ENCODE data around the gene UPF3A. TPM values are rescaled to one million over a fixed set of nuclear protein-coding genes. Genes with fewer than 3 reads are reported as not detected.

Gene UPF3A
- total and polyA plus RNA-seq, 2 experiments from 2014 or later, result 45.0 to 174 TPM

DNA sequence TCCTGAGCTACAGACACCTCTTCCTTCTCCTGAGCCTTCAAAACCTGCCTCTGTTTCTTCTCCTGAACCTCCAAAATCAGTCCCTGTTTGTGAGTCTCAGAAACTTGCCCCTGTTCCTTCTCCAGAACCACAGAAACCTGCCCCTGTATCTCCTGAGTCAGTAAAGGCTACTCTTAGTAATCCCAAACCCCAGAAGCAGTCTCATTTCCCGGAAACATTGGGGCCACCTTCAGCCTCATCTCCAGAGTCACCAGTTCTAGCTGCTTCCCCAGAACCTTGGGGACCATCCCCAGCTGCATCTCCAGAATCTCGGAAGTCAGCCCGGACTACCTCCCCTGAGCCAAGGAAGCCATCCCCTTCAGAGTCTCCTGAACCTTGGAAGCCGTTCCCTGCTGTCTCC is 42.9 kb downstream of the UPF3A start:
- no peak for ATAC-seq
- Histone ChIP-seq H3F3A (replicated peaks; ENCODE audit: low read depth) (no peaks in the 10 kb centered on the region; the same call in 1 of the 2 replicates), H3K4me3 (no peak overlapping the region), H3K79me2 (replicated peaks; ENCODE audit: insufficient read depth) (peaks cover 35% of the 10 kb centered on the region), H3K4me2 (no peak overlapping the region), H3K9me2 (ENCODE audit: insufficient read depth) (no peaks in the 10 kb centered on the region), H2AFZ (no peak overlapping the region), H4K20me1 (replicated peaks; ENCODE audit: insufficient read depth) (peaks cover 10% of the 10 kb centered on the region; the same call in 1 of the 2 replicates), H3K4me1 (ENCODE audit: insufficient read depth) (no peaks in the 10 kb centered on the region), H3K36me3 (ENCODE audit: insufficient read depth) (peaks cover 39% of the 10 kb centered on the region), H3K27me3 (ENCODE audit: insufficient read depth) (no peaks in the 10 kb centered on the region), H3K27ac (ENCODE audit: low read depth) (no peak overlapping the region)
- no peak for DNase-seq (ENCODE audit: low spot score)
- TF ChIP-seq, protein P1, sequence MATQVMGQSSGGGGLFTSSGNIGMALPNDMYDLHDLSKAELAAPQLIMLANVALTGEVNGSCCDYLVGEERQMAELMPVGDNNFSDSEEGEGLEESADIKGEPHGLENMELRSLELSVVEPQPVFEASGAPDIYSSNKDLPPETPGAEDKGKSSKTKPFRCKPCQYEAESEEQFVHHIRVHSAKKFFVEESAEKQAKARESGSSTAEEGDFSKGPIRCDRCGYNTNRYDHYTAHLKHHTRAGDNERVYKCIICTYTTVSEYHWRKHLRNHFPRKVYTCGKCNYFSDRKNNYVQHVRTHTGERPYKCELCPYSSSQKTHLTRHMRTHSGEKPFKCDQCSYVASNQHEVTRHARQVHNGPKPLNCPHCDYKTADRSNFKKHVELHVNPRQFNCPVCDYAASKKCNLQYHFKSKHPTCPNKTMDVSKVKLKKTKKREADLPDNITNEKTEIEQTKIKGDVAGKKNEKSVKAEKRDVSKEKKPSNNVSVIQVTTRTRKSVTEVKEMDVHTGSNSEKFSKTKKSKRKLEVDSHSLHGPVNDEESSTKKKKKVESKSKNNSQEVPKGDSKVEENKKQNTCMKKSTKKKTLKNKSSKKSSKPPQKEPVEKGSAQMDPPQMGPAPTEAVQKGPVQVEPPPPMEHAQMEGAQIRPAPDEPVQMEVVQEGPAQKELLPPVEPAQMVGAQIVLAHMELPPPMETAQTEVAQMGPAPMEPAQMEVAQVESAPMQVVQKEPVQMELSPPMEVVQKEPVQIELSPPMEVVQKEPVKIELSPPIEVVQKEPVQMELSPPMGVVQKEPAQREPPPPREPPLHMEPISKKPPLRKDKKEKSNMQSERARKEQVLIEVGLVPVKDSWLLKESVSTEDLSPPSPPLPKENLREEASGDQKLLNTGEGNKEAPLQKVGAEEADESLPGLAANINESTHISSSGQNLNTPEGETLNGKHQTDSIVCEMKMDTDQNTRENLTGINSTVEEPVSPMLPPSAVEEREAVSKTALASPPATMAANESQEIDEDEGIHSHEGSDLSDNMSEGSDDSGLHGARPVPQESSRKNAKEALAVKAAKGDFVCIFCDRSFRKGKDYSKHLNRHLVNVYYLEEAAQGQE (IDR thresholded peaks at IDR 0.05; ENCODE audit: unreplicated experiment), result no peak
- TF ChIP-seq, protein P2, sequence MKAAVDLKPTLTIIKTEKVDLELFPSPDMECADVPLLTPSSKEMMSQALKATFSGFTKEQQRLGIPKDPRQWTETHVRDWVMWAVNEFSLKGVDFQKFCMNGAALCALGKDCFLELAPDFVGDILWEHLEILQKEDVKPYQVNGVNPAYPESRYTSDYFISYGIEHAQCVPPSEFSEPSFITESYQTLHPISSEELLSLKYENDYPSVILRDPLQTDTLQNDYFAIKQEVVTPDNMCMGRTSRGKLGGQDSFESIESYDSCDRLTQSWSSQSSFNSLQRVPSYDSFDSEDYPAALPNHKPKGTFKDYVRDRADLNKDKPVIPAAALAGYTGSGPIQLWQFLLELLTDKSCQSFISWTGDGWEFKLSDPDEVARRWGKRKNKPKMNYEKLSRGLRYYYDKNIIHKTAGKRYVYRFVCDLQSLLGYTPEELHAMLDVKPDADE (IDR thresholded peaks at IDR 0.05), result no peak
- no peak for TF ChIP-seq NANOG (IDR thresholded peaks at IDR 0.05; ENCODE audit: borderline replicate concordance)
- no peak for TF ChIP-seq EZH2 (IDR thresholded peaks at IDR 0.05; ENCODE audit: low read depth, unreplicated experiment)
- TF ChIP-seq, protein P3, sequence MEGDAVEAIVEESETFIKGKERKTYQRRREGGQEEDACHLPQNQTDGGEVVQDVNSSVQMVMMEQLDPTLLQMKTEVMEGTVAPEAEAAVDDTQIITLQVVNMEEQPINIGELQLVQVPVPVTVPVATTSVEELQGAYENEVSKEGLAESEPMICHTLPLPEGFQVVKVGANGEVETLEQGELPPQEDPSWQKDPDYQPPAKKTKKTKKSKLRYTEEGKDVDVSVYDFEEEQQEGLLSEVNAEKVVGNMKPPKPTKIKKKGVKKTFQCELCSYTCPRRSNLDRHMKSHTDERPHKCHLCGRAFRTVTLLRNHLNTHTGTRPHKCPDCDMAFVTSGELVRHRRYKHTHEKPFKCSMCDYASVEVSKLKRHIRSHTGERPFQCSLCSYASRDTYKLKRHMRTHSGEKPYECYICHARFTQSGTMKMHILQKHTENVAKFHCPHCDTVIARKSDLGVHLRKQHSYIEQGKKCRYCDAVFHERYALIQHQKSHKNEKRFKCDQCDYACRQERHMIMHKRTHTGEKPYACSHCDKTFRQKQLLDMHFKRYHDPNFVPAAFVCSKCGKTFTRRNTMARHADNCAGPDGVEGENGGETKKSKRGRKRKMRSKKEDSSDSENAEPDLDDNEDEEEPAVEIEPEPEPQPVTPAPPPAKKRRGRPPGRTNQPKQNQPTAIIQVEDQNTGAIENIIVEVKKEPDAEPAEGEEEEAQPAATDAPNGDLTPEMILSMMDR (conservative IDR thresholded peaks at IDR 0.05; ENCODE audit: low read depth in 2 of 2), result no peak
- TF ChIP-seq, protein P4, sequence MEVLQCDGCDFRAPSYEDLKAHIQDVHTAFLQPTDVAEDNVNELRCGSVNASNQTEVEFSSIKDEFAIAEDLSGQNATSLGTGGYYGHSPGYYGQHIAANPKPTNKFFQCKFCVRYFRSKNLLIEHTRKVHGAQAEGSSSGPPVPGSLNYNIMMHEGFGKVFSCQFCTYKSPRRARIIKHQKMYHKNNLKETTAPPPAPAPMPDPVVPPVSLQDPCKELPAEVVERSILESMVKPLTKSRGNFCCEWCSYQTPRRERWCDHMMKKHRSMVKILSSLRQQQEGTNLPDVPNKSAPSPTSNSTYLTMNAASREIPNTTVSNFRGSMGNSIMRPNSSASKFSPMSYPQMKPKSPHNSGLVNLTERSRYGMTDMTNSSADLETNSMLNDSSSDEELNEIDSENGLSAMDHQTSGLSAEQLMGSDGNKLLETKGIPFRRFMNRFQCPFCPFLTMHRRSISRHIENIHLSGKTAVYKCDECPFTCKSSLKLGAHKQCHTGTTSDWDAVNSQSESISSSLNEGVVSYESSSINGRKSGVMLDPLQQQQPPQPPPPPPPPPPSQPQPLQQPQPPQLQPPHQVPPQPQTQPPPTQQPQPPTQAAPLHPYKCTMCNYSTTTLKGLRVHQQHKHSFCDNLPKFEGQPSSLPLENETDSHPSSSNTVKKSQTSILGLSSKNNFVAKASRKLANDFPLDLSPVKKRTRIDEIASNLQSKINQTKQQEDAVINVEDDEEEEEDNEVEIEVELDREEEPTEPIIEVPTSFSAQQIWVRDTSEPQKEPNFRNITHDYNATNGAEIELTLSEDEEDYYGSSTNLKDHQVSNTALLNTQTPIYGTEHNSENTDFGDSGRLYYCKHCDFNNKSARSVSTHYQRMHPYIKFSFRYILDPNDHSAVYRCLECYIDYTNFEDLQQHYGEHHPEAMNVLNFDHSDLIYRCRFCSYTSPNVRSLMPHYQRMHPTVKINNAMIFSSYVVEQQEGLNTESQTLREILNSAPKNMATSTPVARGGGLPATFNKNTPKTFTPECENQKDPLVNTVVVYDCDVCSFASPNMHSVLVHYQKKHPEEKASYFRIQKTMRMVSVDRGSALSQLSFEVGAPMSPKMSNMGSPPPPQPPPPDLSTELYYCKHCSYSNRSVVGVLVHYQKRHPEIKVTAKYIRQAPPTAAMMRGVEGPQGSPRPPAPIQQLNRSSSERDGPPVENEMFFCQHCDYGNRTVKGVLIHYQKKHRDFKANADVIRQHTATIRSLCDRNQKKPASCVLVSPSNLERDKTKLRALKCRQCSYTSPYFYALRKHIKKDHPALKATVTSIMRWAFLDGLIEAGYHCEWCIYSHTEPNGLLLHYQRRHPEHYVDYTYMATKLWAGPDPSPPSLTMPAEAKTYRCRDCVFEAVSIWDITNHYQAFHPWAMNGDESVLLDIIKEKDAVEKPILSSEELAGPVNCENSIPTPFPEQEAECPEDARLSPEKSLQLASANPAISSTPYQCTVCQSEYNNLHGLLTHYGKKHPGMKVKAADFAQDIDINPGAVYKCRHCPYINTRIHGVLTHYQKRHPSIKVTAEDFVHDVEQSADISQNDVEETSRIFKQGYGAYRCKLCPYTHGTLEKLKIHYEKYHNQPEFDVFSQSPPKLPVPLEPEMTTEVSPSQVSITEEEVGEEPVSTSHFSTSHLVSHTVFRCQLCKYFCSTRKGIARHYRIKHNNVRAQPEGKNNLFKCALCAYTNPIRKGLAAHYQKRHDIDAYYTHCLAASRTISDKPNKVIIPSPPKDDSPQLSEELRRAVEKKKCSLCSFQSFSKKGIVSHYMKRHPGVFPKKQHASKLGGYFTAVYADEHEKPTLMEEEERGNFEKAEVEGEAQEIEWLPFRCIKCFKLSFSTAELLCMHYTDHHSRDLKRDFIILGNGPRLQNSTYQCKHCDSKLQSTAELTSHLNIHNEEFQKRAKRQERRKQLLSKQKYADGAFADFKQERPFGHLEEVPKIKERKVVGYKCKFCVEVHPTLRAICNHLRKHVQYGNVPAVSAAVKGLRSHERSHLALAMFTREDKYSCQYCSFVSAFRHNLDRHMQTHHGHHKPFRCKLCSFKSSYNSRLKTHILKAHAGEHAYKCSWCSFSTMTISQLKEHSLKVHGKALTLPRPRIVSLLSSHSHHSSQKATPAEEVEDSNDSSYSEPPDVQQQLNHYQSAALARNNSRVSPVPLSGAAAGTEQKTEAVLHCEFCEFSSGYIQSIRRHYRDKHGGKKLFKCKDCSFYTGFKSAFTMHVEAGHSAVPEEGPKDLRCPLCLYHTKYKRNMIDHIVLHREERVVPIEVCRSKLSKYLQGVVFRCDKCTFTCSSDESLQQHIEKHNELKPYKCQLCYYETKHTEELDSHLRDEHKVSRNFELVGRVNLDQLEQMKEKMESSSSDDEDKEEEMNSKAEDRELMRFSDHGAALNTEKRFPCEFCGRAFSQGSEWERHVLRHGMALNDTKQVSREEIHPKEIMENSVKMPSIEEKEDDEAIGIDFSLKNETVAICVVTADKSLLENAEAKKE (CRISPR knock-in tag; IDR thresholded peaks at IDR 0.05), result no peak
- no peak for TF ChIP-seq ZNF114 (CRISPR knock-in tag; IDR thresholded peaks at IDR 0.05)
- Mint-ChIP-seq H3K4me3 (no peak overlapping the region), H3K9me3 (no peaks in the 10 kb centered on the region), H3K27me3 (ENCODE audit: insufficient read depth, low read depth, poor library complexity) (no peaks in the 10 kb centered on the region), H3K4me1 (peaks cover 5% of the 10 kb centered on the region), H3K36me3 (ENCODE audit: low read depth) (peaks cover 78% of the 10 kb centered on the region), H3K27ac (no peak overlapping the region)
